NCI-H82 (cell line): ENCODE results near the gene DNM1L.
"Not testable (repeated sequence)": the region's sequence is repeated elsewhere in the genome, so short reads cannot be mapped to it uniquely, and the experiment has no call there.

Experiments used
- DNase-seq: peaks from one replicate; lab custom pipeline; 2025; lab: John Stamatoyannopoulos, UW

The DNM1L gene

DNA sequence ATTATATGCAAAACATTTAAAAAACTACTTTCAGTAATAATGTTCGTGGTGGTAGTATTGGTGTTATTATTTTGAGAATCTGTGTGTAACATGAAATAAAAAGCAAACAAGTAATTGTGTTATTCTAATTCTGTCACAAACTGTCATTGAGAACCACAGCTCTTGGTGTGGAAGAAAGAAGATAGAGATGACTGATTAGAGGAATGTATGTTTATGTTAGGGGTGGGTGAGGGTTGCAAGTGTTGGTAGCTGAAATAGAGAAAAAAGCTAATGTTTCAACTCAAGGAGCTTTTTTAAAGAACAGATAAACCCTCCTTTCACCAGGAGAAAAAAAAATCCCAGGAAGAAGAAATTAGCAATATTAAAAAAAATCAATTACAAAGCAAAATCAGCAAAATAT is 18.3 kb downstream of the DNM1L start:
- no peak for DNase-seq

DNA sequence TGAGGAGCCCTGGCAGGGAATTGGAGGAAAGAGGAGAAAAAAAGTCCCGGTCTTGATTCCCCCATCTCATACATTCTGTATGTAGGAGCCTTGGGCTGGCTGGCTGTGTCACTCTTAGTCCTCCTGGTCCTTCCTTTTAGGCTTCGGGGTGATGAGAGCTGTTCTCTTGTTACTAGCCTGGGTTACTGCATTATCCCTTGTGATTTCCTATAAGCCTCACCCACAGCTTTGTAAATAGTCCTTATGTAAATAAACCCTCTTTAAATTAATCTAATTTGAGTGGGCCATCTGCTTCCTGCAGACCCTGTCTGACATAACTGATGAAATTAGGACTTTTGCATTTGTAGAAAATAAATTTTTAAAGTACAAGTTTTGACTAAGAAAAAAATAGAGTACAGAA is 19.2 kb downstream of the DNM1L start:
- DNase-seq, result peak; percentile 99

DNA sequence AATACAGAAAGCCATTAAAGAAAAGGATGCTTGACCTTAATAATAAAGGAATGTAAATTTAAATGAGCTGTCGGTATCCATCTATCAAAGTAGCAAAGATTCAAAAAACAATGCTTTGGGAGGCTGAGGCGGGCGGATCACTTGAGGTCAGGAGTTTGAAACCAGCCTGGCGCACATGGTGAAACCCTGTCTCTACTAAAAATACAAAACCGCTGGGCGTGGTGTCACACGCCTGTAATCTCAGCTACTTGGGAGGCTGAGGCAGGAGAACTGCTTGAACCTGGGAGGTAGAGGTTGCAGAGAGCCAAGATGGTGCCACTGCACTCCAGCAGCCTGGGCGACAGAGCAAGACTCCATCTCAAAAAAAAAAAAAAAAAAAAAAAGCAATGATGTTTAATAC is 20.3 kb downstream of the DNM1L start:
- not testable (repeated sequence) for DNase-seq

DNA sequence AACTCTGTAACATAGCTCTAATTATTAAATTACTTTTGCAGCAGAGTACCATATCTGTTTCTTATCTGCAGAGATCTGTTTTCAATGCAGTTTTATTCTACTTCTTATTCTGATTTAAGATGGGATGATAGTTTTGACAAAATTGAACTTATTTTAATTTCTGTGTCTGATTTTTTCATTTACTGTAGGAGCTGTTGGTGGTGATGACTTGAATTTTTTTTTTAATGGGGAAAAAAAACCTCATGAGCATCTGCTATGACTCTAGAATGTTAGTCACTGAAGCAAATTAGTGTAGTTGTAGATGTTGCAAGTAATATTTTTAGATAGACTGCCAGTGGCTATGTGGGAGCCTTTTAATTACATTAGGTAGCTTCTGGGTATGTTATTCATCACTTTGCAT is 23.4 kb downstream of the DNM1L start:
- no peak for DNase-seq

DNA sequence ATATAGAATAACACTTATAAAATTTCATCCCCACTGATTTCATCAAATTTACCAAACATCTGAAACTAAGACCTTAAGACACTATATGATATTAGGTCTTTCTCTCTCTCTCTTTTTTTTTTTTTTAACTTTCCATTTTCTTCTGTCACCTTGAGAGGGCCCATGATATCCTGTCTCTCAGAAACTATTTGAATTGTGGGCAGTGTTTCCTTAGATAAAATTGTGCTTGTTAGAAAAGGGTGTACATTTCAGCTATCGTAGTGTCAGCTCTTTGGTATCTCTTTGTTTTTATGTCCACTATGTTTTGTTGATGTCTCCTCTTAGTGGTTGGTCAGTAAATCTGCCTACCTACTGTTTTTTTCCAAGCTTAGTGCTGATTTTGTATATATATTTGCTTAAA is 23.8 kb downstream of the DNM1L start:
- DNase-seq, result no peak

DNA sequence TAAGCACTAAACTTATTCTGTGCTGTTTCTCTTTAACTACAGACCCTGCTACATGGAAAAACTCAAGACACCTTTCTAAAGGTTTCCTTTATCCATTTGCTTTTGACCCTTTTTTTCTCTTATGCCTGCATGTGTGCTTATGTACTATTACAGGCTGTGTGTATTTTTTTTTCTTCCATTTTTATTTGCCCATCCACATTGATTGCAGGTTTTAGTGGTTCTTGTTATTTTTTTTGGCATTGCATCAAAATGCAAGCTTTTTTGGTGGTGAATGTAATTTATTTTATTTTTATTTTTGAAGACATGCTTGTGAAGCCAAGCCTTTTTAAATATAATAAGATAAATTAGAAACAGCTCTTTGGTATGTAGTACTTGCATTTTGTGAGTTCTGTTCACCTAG is 26.7 kb downstream of the DNM1L start:
- no peak for DNase-seq

DNA sequence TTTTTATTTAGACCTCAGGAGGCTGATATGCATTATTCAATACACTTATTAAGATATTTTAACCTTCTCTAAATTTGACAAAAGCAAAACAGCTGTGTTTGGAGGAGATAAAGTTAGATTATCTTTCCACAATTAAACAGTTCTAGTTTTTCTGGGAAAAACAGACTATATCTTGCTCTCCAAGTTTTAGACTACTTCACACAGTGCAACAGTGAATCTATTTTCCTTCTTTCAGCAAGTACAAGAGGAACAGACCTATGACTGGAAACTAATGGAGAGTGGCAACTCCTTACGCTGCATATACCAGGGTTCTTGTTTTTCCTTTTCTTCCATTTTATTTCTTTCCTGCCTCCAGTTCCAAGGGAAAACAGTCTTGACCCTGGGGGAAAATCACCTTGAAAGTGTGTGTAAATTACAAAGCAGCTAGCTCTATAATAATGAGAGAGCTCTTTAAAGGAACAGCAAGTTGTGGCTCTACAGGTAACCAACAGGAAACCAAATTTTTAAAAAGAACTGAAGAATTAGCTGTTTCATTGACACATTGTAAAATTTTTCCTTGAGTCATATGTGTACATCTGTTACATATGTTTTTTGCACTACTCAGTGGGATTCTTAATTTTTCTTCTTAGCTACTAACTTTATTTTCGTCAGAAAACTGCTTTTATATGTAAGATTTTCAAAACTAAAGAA is 27.4 kb downstream of the DNM1L start:
- no peak for DNase-seq

DNA sequence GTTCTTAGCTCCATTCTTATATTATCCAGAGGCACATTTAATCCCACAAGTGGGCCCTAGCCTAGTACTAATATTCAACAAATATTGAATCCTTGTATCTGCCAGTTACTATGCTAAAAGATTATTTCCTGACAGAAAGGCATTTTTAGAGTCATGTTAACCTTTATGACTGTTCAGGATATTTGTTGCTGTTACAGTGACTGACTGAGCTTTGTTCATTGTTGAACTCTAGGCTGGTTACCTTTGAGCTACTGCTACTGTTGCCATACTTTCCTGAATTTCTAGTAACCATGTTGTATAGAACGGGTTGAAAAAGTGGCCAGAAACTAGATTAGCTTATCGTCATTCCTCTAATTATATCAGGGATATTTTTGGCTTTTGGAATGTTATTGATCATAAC is 29.8 kb downstream of the DNM1L start:
- no peak for DNase-seq

DNA sequence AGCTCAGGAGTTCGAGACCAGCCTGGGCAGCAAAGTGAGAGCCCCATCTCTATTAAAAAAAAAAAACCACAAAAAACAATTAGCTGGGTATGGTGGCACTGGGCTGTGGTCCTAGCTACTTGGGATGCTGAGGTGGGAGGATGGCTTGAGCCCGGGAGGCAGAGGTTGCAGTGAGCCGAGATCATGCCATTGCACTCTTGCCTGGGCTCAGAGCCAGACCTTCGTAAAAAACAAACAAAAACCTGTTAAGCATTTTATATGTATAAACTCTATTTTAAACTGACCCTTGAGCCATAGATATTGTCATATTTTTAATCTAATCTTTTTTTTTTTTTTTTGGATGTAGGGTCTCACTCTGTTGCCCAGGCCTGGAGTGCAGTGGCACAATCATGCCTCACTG is 35.7 kb downstream of the DNM1L start:
- no peak for DNase-seq

DNA sequence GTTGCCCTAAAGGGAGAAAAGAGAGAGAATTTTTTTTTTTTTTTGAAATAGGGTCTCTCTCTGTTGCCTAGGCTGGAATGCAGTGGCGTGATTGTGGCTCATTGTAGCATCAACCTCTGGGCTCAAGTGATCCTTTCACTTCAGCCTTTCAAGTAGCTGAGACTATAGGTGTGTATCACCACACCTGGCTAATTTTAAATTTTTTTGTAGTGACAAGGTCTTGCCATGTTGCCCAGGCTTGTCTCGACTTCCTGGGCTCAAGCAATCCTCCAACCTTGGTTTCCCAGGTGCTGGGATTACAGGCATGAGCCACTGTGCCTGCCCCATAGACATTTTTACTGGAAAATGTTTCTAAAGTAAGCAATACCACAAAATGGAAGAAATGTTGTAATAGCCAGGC is 39.8 kb downstream of the DNM1L start:
- no peak for DNase-seq

DNA sequence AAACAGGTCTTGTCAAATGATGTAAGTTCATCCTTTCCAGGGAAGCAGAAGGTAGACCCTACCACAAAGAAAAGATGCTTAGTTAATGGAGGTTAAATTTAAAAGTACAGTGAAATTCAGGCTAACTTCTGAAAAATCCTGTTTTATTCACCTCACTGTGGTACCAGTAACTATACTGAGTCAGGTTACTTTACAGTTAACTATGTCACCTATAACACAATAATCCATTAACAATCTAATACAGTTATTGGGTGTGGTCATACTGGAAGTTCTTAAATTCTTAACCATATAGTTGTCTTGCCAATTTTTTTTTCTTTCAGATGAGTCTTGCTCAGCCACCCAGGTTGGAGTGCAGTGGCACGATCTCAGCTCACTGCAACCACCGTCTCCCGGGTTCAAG is 46.2 kb downstream of the DNM1L start:
- DNase-seq, result not testable (repeated sequence)

DNA sequence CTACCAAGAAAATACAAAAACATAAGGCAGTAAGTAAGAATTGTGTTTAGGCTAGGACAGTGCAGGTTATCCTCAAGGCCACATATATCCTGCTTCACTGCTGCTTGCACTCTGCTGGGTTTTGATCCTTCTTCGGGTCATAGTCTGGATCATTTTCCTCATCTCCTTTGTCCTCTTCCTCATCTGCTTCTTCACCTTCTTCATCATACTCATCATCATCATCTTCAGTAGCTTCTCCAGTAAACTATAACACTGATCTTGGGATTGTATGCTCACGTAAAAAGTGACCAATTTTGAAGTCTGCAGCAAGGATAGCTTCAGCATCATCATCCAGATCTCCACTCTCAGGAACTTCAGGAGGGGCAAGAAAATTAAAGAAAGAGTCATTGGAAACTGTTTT is 47.2 kb downstream of the DNM1L start:
- no peak for DNase-seq

DNA sequence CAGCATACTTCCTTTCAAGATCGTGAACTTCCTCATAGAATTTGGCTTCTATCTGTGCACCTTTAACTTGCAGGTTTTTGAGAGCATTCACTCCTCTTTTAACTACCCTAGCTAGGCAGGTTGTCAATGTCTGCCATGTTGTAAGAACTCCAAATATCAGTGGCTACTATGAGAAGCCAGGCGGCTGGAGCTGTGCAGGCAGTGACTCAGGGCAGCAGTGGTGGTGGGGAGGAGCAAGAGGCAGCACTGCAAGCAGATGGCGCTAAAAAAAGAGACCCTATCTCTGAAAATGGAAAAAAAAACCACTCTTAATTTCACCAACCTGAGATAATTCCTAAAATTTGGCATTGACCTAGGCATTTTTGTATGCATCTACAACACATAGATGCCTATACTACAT is 48.1 kb downstream of the DNM1L start:
- DNase-seq, result no peak

DNA sequence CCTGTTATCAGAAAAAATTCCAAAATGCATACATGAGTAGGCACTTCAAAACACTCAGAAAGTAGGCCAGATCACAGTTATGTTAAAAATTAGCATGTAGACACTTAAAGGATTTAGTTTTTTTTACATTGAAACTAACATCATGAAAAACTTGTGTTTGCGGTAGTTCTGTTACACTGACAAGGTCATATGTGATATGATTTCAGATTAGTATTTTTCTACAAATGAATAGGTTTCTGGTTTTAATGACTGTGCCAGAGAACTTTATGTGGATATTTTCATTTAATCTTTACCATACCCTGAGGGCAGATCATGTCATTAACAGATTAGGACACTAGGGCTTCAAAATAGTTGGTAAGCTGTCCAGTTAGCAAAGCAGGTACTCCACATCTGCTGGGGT is 55.9 kb downstream of the DNM1L start:
- DNase-seq, result peak; percentile 75

DNA sequence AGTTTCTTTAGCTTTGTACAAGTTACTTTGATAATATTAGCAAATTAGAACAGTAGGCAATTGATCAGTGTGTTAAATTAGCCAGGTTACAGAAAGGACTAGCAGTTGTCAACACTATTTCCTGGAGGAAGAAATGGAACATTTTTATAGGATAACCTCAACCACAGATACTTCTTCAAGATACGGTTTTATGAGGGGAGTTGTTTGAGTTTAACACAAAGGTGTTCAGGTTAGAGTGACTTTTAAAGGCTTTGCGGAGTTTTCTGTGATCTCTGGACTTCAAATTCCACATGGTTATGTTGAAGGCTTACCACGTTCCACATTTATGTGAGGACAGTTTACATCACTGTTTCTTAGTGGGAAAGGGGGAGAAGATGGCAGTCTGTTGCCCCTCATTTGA is 57.3 kb downstream of the DNM1L start:
- no peak for DNase-seq

DNA sequence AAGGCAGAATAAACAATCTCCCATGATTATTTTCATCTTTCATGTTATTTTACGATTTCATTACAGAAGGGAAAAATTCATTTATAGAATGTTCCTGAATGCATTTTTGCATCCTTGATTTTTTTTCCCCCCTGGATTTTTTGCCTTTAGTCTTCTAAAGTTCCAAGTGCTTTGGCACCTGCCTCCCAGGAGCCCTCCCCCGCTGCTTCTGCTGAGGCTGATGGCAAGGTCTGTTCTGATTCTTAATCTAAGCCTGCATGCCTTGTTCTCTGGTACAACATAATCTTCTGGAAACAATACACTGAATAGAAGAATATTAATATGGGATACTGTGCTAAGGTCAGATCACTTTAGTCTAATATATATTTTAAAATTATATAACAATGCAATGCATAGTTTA is 58.6 kb downstream of the DNM1L start:
- DNase-seq, result peak; percentile 45

DNA sequence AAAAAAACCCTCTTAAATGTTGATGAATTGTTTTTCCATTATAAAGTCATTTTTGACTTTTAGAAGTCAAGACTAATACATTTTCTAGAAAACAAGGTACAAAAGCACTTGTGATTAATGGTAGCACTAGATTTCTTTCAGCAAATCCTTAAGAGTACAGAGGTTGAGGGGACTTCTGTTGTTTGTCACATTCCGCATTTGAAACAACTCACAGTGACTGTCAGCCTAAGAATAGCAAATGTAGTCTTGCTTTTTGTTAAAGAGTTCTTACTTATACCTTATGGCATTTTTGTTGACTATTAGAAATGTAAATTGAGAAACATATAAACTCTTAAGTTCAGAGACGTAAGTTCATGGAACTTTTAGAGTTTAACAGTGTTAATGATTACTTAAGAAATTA is 60.2 kb downstream of the DNM1L start:
- no peak for DNase-seq

DNA sequence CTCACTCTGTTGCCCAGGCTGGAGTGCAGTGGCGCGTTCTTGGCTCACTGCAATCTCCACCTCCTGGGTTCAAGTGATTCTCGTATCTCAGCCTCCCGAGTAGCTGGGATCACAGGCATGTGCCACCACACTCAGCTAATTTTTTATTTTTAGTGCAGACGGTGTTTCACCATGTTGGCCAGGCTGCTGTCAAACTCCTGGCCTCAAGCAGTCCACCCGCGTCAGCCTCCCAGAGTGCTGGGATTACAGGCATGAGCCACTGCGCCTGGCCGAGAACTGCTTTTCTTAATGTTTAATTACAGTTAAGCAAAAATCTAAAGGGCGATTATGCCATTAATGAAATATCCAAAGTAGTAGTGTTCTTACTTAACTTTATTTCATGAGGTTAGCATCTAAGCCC is 63.0 kb downstream of the DNM1L start:
- peak; percentile 57 for DNase-seq

DNA sequence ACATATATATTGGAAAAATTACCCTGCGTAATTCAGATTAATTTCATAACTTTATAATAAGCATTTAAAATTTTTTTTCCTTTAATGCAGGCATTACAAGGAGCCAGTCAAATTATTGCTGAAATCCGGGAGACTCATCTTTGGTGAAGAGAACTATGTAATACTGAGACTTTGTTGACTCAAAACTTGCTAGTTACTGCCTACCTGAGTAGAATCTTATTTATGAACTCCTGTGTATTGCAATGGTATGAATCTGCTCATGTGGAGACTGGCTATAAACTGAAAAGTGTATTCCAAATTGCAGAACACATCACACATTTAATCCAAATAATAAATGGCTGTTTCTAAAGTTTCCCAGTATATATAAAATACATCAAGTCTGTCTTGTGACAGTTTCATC is 64.2 kb downstream of the DNM1L start:
- DNase-seq, result no peak

DNA sequence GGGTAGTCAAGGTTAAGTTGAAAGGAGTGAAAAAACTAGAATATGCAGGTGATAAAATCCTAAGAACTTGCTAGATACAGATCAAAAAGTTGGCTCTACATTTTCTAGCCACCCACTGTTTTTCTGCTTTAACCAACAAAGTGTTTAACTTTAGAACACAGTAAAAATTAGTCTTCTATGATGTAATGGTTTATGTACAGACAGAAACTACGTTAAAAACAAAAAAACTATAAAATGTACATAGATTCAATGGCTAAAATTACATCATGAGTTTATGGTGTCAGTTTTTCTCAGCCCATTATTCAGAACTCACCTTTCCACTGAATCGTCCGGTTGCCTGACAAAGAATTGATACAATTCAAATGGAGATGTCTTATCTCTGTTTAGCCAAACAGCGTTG is 74.5 kb downstream of the DNM1L start:
- no peak for DNase-seq

DNA sequence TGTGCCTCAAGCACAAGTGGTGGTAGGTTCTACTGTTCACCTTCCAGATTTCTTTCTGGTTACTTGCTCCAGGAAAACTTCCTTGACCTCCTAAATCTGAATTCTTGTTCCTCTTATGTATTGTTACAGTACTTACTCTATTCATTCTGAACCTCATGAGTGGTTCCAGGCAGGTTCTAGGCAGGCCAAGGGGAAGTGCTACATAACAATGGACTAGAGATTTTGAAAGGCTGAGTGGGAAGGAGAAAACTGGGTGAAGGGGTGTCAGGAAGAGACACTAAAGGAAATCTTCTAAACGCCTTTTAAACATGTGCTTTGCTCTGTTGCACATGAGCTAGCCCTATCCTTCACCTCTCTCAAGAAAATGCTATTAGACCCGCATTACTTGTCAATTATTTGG is 75.0 kb downstream of the DNM1L start:
- no peak for DNase-seq

DNA sequence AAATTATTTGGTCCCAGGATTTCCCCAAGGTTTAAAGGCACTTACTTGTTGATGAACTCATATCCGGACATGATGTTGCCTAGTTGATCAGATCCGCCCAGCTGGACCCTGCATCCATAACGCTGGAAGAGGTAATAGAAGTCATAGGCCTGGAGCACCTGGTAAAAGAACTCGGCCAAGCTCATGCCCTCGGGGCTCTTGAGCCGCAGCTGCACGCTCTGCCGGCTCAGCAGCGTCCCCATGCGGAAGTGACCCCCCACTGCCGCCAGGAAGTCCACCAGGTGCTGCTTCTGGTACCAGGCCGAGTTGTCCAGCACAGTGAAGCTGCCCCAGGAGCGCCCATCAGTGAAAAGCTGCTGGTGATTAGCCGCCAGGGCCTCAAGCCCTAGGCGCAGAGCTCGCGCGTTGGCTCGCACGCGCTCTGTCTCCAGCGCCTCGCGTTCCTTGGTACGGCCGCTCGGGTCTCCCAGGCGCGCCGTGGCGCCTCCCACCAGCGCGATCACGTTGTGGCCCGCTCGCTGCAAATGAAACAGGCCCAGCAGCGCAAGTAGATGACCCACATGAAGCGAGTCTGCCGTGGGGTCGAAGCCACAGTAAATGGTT is 76.1 kb downstream of the DNM1L start:
- peak; percentile 91 for DNase-seq

DNA sequence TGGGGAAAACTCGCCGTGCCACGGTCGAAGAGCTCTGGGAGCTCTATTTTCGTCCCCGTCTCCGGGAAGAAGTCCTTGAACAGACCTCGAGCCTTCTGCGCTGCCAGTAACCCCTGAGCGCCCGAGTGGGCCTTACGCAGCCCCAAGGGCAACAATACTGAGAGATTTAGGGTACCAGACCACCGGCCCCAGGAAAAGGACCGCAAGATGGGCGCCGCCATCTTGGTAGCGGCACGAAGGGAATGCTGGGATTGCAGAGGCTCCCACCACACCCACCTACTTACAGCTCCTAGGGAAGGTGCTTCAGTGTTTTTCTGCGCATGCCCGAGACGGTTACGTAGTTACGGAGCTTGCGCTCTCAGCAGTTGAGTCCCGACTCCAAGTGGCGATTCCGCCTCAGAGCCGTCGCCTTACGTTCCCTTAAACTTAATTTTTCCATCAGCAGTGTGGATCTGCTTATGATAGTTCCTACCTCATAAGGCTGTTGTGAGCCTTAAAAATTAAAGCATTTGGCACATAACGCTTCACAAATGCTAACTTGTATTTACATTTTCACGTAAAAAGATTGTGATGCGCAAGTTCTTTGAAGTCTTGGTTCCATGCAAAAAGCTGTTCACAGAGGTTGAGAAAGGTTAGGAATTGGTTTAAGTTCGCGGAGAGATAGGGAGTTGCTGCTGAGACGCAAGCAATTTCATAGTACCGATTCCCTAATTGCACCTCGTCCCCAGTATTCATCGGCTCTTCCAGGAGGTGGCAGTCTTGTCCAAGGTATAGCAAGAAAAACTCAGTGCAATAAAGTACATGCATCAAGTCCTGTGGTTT is 76.8 kb downstream of the DNM1L start, which contains the start of gene YARS2:
TSS of gene YARS2 (minus strand) at position 244 of the 822 bp plus-strand sequence. CDS start at position 221, 23 bp downstream.
- peak; percentile 99 for DNase-seq
